ENCODE results near the gene GDPD5. TPM values are rescaled to one million over a fixed set of nuclear protein-coding genes. Genes with fewer than 3 reads are reported as not detected.

Gene GDPD5
- total and polyA plus RNA-seq, 2 donors (not counting 3 experiments of a cell fraction or from before 2014, with no cell fraction given), result 60.2 to 79.2 TPM

DNA sequence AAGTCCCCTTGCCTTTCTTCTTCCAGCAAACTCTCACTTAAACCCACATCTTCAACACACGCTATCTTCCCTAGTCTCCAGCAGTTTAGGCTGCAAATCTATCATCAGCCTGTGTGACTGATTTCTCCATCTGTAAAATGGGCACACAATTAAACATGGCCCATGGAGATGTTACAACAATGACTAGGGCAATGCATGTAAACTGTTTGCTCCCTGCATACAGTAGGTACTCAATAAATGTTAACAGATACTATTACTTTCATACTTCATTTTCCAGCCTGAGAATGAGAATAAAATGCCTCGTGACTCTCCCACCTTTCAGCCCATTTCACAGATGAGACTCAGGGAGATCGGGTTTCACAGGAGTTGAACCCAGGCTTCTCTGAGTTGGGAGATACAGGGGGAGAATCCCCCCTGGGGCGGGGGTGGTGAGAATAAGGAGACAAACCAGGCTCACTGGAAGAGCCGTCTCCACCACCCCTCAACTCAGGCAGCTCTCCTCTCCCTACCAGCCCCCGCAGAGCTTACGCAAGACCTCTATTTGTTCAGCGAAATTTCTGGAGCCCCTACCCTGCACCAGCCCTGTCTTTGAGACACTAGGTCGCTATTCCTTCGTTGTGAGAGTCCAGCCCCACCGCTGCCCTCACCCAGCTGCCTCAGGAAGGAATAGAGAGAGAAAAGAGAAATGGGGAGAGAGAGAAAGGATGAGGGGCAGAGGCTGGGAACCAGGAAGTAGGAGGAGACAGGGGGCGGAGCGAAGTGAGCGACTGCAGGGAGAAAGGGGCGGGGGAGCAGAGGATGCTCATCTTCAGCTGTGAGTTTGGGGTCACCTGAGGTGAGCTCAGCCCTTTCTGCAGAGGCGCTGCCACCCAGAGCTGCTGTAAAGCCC, 50.6 kb downstream of the GDPD5 start:
- no peak overlapping the region for H3K4me3 ChIP-seq (replicated peaks in 1 of 3; ENCODE audit: insufficient read depth in 1 of 3, low read depth in 1 of 3, low read length in 3 of 3)
- intact Hi-C loops (cut with micrococcal nuclease), result no loop called here
- TF ChIP-seq EZH2 (IDR thresholded peaks at IDR 0.05; ENCODE audit: borderline replicate concordance, low read depth, low read length, severe bottlenecking) (no peak), JUN (IDR thresholded peaks at IDR 0.05; ENCODE audit: borderline replicate concordance, insufficient read depth, insufficient read length, low read depth) (no peak), MYC (IDR thresholded peaks at IDR 0.05; ENCODE audit: low read depth, low read length) (no peak), POLR2AphosphoS5 (IDR thresholded peaks at IDR 0.05; ENCODE audit: insufficient read depth, low read depth, low read length) (no peak), GATA2 (IDR thresholded peaks at IDR 0.05; ENCODE audit: insufficient read depth, insufficient read length, low read depth, low read length) (no peak)
- no peak for DNase-seq (ENCODE audit: low read depth, low spot score)
- H4K20me1 ChIP-seq (replicated peaks; ENCODE audit: control insufficient read depth, extremely low read depth, insufficient read depth, low read length), result no peaks in the 10 kb centered on the region
- no TSS peak for BruUV-seq (replicated peaks)
- ChIA-PET CTCF (interaction anchor here (0.6 to 1.3 kb wide), 4 partner anchors 10 to 67 kb away, joined by 3 to 6 read pairs (median 4); no protein-coding TSS in a partner anchor), POLR2A (no interaction called here)
- H3K4me2 ChIP-seq (ENCODE audit: insufficient read depth, low read length), result no peak overlapping the region
- no peaks in the 10 kb centered on the region for H3K9me1 ChIP-seq (replicated peaks; ENCODE audit: control insufficient read depth, extremely low read depth, insufficient read depth, low read length)
- no peak overlapping the region for H3K9ac ChIP-seq (replicated peaks; ENCODE audit: extremely low read depth, insufficient read depth, low read length)
- no peaks in the 10 kb centered on the region for H3K27me3 ChIP-seq (ENCODE audit: control insufficient read depth in 2 of 2, insufficient read depth in 2 of 2, low read length in 2 of 2)
- dilution Hi-C loops (cut with MboI; ENCODE audit: extremely low pct_ligation_motif_present, low sequenced_read_pairs), result no loop called here
- no peaks in the 10 kb centered on the region for H3K79me2 ChIP-seq (ENCODE audit: control insufficient read depth, insufficient read depth, low read length)
- H3K36me3 ChIP-seq (ENCODE audit: control insufficient read depth in 2 of 2, extremely low read depth in 1 of 2, insufficient read depth in 2 of 2, low read length in 2 of 2), result peaks cover 0 to 10% of the 10 kb centered on the region in 2 experiments
- FAIRE-seq, result no peak
- no peak overlapping the region for H3K27ac ChIP-seq (ENCODE audit: insufficient read depth, low read depth, low read length)
- peaks cover 26% of the 10 kb centered on the region for H3K4me1 ChIP-seq (ENCODE audit: control insufficient read depth, extremely low read depth, insufficient read depth, low read length)
- H2AFZ ChIP-seq (ENCODE audit: low read depth, low read length), result peak overlapping the region; percentile 23
- H3K9me3 ChIP-seq (replicated peaks; ENCODE audit: control insufficient read depth, insufficient read depth, low read length), result no peaks in the 10 kb centered on the region

DNA sequence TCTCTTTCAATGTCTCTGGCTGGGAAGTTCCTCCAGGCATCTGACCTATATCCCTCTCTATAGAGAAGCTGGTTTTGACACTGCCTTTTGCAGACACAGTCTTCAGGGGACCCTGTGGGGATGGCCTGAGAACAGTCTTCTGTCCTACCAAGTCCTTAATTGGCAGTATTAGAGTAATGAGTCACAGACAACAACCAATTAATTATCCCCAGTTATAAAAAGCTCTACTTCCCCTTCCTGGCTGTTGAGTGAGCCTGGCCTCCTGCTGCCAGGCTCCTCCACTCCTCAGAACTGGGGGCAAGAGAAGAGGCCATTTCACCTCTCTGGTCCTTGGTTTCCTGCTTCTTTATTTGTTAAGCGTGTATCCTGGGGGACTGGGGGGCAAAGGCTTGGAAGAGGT, 51.5 kb downstream of the GDPD5 start:
- H3K9me1 ChIP-seq (replicated peaks; ENCODE audit: control insufficient read depth, extremely low read depth, insufficient read depth, low read length), result no peaks in the 10 kb centered on the region
- H3K79me2 ChIP-seq (ENCODE audit: control insufficient read depth, insufficient read depth, low read length), result no peaks in the 10 kb centered on the region
- FAIRE-seq (peak; percentile 89), DNase-seq (ENCODE audit: low read depth, low spot score) (peak; percentile 56)
- no peak overlapping the region for H3K9ac ChIP-seq (replicated peaks; ENCODE audit: extremely low read depth, insufficient read depth, low read length)
- H3K4me1 ChIP-seq (ENCODE audit: control insufficient read depth, extremely low read depth, insufficient read depth, low read length), result peaks cover 31% of the 10 kb centered on the region
- H3K36me3 ChIP-seq (ENCODE audit: control insufficient read depth in 2 of 2, extremely low read depth in 1 of 2, insufficient read depth in 2 of 2, low read length in 2 of 2), result peaks cover 0 to 10% of the 10 kb centered on the region in 2 experiments
- no TSS peak for BruUV-seq (replicated peaks)
- no peak overlapping the region for H3K4me3 ChIP-seq (replicated peaks in 1 of 3; ENCODE audit: insufficient read depth in 1 of 3, low read depth in 1 of 3, low read length in 3 of 3)
- ChIA-PET CTCF (interaction anchor here (0.6 kb wide), 1 partner anchor 9 kb away, joined by 3 read pairs; no protein-coding TSS in a partner anchor), POLR2A (no interaction called here)
- no peaks in the 10 kb centered on the region for H4K20me1 ChIP-seq (replicated peaks; ENCODE audit: control insufficient read depth, extremely low read depth, insufficient read depth, low read length)
- intact Hi-C loops (cut with micrococcal nuclease), result no loop called here
- no peak overlapping the region for H3K27ac ChIP-seq (ENCODE audit: insufficient read depth, low read depth, low read length)
- dilution Hi-C loops (cut with MboI; ENCODE audit: extremely low pct_ligation_motif_present, low sequenced_read_pairs), result no loop called here
- no peak overlapping the region for H3K4me2 ChIP-seq (ENCODE audit: insufficient read depth, low read length)
- TF ChIP-seq JUN (IDR thresholded peaks at IDR 0.05; ENCODE audit: borderline replicate concordance, insufficient read depth, insufficient read length, low read depth), result no peak
- no peak for TF ChIP-seq POLR2A (IDR thresholded peaks at IDR 0.05; ENCODE audit: low read depth, low read length)
- TF ChIP-seq MYC (IDR thresholded peaks at IDR 0.05; ENCODE audit: low read depth, low read length), result no peak
- no peak for TF ChIP-seq GATA2 (IDR thresholded peaks at IDR 0.05; ENCODE audit: insufficient read depth, insufficient read length, low read depth, low read length)
- TF ChIP-seq EZH2 (IDR thresholded peaks at IDR 0.05; ENCODE audit: borderline replicate concordance, low read depth, low read length, severe bottlenecking), result no peak
- TF ChIP-seq, protein P1, sequence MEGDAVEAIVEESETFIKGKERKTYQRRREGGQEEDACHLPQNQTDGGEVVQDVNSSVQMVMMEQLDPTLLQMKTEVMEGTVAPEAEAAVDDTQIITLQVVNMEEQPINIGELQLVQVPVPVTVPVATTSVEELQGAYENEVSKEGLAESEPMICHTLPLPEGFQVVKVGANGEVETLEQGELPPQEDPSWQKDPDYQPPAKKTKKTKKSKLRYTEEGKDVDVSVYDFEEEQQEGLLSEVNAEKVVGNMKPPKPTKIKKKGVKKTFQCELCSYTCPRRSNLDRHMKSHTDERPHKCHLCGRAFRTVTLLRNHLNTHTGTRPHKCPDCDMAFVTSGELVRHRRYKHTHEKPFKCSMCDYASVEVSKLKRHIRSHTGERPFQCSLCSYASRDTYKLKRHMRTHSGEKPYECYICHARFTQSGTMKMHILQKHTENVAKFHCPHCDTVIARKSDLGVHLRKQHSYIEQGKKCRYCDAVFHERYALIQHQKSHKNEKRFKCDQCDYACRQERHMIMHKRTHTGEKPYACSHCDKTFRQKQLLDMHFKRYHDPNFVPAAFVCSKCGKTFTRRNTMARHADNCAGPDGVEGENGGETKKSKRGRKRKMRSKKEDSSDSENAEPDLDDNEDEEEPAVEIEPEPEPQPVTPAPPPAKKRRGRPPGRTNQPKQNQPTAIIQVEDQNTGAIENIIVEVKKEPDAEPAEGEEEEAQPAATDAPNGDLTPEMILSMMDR (IDR thresholded peaks at IDR 0.05; ENCODE audit: extremely low read depth in 1 of 2, insufficient read depth in 1 of 2, low read depth in 1 of 2, low read length in 2 of 2), result no peak
- TF ChIP-seq, protein P2, sequence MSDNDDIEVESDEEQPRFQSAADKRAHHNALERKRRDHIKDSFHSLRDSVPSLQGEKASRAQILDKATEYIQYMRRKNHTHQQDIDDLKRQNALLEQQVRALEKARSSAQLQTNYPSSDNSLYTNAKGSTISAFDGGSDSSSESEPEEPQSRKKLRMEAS (IDR thresholded peaks at IDR 0.05; ENCODE audit: insufficient read depth, insufficient read length), result no peak
- TF ChIP-seq FOS (IDR thresholded peaks at IDR 0.05; ENCODE audit: borderline replicate concordance, insufficient read depth, low read length), result no peak
- no peak for TF ChIP-seq POLR2AphosphoS5 (IDR thresholded peaks at IDR 0.05; ENCODE audit: insufficient read depth, low read depth, low read length)
- no peak overlapping the region for H2AFZ ChIP-seq (ENCODE audit: low read depth, low read length)
- H3K27me3 ChIP-seq (ENCODE audit: control insufficient read depth in 2 of 2, insufficient read depth in 2 of 2, low read length in 2 of 2), result no peaks in the 10 kb centered on the region
- H3K9me3 ChIP-seq (replicated peaks; ENCODE audit: control insufficient read depth, insufficient read depth, low read length), result no peaks in the 10 kb centered on the region

All from endothelial cell of umbilical vein (primary cell).